Measurements from ENCODE around the gene IL22.

IL22 gene

DNA sequence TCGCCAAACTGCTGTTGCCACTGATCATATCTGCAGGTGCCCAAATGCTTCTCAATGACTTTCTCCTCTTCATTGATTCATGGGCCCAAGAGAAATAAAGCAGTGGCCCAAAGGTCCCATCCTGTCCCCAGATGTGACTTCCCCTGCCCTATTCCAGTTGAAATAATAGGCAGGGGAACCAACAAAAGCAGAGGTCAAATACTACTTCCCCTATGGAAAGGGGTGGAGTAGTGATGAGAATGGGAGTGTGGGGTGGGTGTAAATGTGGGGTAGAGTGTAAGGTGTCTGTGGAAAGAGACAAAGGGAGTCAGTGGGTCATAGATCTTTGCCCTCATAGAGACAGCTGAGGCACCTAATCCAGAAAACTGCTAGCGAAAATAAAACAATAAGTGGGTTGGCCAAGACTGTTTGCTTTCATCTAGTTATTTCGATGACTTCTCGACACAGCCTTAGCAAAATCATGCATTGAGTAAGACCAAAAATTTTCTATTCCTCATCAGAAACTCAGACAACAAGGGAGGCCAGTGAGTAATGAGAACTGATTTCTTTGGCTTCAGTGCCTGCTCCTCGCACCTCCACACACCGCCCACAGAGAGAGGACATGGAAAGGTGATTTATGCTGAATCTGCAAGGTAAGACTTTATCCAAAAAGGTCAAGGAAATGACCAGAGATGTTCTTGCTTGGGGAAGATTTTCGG lies 10.9 kb upstream of the IL22 start:
- DNase-seq, result no peak

DNA sequence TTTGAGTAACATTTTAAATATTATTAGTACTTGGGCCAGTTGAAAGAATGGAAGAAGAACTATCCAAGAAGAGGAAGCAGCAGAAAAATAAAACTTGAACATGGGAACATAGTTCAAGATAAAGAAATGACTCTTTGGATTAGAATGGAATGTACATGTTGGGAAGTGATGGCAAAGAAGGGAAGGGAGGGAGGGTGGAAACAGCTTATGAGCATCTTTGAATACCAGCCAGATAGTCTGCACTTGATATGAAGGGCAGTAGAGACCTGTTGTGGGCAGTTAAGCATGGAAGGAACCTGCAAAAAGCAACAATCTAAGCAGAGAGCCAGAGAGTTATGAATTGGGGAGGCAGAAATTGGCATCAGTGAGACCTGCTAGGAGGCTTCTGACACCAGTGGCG lies 10.0 kb upstream of the IL22 start:
- DNase-seq, result no peak

DNA sequence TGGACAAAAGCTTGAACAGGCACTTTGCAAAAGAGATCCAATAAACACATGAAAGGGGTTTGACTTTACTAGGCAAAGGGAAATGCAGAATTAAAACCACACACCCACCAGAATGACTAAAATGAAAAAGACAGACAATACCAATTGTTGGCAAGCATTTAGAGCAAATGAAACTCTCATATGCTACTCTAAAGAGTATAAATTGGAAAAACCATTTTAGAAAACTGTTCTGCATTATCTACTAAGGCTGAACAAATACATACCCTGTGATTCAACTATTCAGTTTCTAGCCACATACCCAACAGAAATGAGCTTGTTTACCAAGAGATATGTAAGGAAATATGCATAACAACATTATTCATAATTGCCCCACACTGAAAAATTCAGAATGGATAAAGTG lies 8.5 kb upstream of the IL22 start:
- no peak for DNase-seq

DNA sequence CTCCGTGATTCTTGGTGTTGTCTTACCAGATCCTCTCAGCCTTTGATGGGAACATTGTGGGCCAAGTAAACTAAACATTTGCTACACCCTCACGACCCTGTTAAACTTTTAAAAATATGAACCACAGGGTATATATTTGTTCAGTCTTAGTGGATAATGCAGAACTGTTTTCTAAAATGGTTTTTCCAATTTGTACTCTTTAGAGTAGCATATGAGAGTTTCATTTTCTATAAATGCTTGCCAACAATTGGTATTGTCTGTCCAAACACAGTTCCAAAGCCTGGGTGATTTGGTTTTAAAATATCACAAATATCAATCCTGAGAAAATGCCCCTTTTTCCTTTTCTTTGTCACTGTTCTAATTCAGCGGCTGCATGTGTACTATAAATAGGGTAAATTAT lies 6.7 kb upstream of the IL22 start:
- DNase-seq, result no peak

DNA sequence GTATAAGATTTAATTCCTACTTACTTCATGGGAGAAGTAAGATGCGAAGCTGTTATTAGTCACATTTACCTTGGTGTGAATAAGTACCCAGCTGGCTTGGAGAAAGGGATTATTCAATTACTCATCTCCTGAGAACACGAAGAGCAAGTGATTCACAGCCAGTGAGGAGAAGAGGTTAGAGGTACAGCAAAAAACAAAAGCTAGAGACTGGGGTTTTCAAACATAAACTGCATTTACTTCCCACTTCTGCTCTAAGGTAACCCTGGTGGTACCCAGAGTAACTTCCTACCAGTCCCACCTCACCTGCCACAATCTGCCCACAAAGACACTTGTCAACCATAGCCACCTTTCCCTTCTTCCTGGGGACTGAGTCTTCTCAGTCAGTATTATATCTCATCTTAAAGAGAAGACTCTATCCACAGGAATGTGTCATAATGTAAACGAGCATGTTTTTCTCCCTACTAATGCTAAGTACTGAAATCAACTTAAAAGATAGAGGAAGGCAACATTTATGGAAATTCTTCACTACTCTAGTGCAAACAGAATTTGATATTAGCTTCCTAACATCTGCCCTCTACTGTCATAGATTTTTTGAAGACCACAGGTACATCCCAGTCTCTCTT lies 6.0 kb upstream of the IL22 start:
- DNase-seq, result no peak

DNA sequence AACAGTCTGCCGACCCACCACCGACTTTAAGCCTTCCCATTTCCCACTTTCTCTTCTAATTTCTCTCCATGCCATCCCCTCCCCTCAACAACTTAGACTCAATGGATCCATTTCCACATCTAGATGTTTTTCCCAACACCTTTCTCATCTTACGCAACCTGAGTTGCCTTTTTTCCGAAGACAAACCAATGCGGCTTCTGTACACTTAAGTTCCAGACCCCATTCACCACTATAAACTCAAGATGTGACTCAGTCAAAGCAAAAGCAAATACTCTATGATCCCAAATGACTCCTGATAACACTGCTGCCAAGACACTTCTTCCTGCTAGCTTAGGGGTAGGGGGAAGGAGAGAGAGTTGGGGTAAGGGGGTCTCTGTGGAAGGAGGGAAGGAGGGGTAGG lies 1.3 kb downstream of the IL22 start:
- no peak for DNase-seq

DNA sequence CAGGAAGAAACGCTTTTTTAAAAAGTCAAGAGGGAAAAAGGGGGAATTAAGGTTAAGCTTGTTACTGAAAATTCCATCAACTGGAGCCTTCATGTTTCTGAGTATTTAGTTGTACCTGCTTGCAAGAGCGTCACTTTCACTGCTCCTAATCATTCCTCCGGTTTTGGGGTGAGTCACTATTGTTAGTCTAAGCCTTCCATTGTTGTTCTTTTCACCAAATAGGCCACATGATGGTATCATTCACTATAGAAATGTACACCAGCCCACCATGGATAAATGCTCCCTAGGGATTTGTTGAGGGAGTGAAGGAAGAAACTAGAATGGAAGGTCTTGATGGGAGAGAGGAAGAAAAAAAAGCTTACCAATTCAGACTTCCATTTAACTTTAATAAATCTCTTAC lies 3.0 kb downstream of the IL22 start:
- DNase-seq, result no peak

DNA sequence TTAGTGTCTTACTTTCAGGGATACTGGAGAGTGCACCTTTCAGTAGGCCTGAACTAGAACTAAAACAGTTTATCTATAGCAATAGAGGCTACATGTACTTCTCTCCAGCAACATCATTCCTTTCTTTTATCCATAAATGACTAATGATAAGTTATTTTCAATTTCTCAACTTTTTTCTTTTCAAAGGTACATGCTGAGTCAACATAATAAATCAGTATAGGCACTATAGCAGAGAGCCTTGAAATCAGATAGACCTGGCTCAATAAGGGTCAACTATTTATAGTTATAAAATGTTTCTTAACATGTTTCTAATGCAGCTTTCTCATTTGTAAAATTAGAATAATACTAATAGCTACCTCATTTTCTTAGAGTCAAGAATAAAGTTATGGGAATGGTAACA lies 5.6 kb downstream of the IL22 start:
- DNase-seq, result no peak

DNA sequence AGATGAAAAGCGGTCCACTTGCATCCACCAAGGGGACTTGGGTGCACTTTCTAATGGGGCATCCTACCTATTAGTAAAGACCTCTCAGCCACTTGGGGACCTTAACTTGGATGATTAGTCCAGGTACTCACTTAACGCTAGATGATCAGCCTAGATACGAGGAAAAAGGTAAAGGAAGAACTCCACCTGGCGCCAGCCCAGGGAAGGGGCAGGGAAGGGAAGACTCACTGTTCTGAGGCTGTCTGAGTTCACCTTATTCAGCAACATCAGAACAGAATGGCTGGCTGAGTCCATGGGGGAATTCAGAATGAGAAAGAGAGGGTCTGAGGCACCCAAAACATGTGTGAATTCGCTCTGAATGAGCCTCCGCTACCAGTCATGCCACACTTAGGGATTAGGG lies 7.1 kb downstream of the IL22 start:
- no peak for DNase-seq

DNA sequence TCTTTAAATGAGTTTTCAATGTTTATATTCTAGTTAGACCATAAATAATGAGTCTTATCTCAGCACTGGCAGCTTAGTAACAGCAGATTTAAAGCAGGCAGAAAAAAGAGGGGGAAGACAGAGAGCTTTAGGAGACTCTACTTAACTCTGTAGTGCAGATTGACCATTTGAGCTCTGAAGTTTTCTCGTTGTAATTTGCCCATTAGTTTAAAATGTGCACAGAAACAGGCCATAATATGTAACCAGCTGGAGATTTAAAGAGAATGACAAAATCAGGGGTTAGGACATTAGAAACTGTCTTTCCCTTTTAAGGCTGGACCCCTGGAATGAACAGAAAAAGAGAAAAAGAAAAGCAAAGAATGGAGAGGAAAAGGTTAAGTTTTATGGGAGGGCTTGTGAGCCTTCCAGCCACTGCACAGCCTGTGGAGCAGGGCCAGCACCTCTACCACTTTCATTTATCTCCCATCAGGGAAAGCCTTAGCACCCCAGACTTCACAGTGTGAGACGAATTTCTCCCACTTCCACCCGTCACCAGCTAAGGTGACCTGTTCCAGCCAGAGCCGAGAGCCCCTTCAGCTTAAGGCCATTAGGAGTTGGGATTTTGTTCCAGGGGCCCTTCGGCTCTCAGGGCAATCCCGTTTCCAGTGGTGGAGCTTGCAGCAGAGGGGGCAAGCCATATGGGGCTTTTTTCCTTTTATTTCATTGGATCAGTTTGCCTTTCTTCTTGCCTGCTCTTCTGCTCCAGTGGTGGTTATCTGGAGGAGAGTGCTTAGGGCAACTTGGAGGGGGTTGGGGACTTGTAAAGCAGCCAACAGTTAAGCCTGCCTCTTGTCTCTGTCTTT lies 8.0 kb downstream of the IL22 start:
- no peak for DNase-seq

DNA sequence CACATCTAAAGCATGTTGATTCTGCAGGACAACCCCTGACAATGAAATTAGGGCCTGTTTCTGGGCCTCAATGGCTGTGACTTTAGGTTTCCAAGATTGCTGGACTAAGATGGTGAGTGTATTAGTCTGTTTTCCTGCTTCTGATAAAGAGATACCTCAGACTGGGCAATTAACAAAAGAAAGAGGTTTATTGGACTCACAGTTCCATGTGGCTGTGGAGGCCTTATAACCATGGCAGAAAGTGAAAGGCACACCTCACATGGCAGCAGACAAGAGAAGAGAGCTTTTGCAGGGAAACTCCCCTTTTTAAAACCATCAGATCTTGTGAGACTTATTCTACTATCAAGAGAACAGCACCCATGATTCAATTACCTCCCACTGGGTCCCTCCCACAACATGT lies 10.6 kb downstream of the IL22 start:
- DNase-seq, result no peak

DNA sequence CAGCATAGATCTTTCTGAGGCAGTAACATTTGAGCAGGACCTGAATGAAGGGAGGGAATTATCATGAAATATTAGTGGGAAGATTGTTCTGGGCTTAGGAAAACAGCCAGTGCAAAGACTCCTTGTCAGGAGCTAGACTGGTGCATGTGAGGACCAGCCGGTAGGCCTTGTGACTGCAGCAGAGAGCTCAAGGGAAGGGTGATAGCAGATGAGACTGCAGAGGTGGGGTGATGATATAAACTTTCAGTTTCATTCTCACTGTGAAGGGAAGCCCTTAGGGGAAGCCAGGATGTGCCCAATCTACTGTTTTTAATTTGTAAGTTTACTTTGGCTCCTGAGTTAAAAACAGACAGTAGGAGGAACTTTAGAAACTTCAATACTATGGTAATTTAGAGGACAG lies 12.4 kb downstream of the IL22 start:
- DNase-seq, result peak; percentile 78

DNA sequence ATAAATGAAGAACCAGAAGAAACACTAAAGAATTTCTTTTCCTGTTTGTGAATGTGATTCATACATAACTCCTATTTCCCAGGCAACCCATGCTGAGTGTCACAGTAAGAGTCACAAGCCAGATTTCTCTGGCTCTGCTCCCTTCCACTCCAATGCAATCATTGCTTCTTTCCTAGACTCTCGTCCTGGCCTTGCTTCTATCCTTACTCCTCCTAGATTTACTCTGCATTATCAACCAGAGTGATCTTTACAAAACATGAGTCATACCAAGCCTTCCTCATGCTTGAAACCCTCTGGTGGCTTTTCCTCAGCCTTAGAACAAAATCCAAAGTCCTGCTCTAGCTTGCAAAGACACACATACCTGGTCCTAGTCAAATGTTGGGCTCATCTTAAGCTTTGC lies 13.3 kb downstream of the IL22 start:
- DNase-seq, result no peak

DNA sequence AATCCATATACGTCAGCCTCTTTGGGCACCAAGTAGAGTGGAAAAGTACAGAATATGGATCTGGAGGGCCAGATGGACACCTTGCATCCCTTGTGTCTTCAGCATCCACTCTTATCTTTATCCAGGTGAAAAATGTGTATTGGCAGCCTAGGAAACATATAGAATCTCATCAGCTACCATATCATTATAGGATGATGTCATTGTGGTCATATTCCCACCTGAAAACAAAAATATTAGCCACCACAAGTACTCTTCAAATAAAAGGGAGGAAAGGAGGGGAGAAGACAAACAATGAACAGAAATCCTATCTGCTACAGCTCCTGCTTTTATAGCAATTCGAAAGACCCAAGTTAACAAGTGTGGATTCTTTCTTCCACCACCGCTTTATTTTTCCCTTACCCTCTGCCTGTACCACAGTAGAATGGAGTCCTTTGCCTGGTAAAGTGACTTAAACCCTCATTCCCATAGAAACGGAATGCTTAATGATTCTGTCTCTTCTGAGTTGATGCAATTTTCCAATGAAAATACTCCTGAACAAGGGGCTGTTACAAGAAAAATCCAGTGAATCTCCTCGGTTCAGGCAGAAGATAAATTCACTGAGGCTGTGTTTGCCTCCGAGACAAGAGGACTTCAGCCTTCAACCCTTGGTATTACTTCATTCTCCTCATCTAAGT lies 14.0 kb downstream of the IL22 start:
- no peak for DNase-seq

DNA sequence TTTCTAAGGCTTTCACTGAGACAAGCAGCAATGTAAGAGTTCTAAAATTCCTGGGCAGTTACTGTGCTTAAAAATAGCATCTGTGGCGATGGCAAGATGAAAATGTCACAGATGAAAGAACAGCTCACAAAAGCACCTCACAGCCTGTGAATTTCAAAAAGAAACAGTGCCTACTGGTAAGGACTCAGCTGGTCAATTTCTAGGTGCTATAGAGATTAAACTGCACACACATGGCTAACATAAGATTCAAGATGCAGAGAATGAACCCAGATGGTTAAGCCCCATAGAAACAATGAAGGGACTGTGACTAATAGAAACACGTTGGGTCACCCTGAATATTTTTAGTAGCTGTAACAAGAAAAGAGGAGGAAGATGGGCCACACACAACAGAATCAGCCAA lies 15.8 kb downstream of the IL22 start:
- DNase-seq, result no peak

DNA sequence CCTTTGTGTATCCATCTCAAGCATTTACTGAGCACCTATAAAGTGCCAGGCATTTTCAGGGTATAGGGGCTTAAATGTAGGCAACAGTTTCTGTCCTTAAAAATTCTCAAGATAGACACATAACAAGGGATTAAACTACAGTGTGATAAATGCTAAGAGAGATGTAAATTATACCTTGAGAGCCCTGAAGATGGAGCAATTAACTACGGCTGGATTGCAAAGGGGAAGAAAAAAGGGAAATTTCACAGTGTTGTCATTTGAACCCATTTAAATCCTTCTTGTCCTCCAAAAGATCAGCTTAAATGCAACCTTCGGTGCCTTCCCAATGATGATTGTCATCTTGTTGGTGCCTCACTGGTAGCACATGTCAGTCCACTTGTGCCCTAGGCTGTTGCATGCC lies 16.3 kb downstream of the IL22 start:
- no peak for DNase-seq

DNA sequence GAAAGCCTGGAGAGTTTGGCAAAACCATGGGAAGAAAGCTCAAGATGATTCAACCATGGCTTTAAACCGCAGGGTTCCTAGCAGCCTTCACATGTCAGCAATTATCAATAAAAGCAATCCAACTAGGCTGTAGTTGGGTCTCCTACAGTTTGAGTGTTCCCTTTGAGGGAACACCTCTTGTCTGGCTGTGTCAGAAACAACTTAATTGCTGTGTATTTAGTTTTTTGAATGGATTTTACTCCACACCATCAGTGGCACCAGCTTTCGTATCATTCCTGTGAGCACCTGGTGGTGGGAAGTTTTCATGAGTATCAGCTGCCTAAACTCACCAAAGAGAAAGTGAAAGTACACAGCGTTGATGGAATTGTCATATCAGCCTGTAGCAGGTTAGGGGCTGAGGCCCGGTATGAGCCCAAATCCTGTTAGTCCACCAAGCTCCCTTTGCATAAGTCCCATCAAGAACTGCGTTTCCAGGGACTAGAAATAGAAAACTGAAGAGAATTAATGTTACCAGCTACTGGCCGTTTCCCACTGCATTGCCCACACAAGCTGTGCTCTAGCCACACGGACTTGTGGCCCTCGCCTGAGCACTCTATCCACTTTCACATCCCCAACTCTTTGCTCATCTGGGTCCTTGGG lies 16.9 kb downstream of the IL22 start:
- peak; percentile 71 for DNase-seq

DNA sequence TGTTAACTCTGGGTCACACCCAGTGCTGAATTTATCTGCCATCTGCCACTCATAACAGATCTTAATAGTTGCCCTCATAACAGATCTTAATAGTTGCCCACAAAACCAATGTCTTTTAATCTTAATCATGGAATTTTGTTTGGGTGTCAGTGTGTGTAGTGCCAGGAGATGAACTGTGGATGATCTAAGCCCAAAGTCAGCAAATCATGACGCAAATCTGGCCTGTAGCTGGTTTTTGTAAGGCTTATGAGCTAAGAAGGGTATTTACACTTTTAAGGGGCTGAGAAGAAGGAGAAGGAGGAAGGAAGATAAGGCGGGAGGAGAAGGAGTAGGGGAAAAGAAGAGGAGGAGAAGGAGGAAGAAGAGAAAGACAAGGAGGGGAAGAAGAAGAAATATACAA lies 17.8 kb downstream of the IL22 start:
- DNase-seq, result no peak

DNA sequence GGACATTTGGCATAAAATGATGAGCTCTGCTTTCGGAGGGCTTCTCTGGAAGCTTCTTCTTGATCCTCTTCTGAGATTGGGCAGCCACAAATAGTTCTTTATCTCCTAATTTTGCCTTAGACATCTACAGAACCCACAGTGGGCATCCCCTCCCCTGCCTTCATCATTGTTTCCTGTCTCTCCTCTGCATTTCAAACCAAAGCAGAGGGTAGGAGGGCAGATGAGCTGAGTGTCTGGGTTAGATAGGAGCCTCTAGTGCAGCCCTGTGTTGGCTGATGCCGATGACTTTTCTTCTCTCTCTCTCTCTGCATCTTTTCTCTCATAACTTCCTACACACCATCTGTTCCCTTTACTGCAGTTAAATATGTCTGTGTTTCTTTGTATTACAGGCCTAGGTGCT lies 19.3 kb downstream of the IL22 start:
- no peak for DNase-seq

DNA sequence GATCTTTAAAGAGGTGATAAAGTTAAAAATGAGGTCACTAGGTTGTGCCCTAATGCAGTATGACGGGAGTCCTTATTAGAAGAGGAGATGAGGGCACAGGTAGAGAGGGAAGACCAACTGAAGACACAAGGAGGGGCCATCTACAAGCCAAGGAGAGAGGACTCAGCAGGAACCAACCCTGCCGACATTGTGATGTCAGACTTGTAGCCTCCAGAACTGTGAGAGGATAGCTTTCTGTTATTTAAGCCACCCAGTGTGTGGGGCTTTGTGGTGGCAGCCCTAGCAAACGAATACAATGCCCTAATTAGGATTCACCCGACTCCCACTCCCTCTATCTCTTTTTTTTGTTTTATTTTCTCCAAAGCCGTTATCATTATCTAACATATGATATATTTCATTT lies 19.9 kb downstream of the IL22 start:
- DNase-seq, result no peak

DNA sequence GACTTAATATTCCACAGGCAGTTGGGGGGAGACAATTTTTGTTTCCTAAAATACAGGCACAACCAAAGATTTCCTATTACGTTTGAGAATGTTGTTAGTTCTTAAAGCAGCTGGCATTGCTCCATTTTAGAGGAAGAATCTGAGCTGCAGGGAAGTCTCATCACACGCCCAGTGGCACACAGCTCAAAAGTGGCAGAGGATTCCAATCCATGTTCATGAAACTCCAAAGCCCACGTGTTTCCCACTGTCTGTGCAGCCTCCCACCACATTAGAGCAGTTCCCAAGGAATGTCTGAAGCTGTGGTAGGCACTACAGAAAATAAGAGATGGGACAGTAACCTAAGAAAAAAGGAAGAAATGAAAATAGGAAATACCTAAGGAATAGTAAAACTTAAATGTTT lies 21.7 kb downstream of the IL22 start:
- DNase-seq, result no peak

DNA sequence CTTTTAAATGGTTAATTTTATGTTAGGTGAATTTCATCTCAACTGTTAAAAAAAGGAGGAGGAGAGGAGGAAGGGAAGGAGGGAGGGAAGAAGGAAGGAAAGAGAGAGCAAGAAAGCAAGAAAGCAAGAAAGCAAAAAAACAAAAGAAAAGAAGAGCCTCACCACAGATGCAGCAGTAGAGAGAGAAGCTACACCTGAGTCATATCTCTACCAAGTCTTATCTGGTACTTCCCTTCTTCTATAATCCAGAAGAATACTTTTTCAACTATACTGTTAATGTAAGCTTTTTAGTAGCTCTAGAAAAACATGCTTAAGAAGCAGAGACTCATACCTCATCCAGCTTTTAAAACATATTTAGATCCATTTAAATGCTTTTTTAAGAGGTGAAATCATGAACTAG lies 22.2 kb downstream of the IL22 start:
- DNase-seq, result no peak

DNA sequence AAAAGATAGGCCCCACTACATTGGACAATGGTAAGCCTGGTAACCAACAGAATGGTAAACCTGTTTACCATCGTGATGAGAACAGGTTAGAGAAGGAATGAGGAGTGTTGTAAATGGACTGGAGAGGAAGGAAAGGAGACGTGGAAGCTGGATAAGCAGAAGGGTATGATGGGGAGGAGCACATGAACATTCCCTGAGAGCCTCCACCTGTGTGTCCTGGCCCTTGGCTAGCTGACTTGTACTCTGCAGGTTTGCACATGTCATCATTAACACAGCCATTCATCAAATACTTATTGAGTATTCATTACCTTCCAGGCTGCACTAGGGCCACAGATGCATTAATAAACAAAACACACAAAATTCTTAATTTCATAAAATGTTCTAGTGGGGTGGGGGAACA lies 23.4 kb downstream of the IL22 start:
- no peak for DNase-seq

Data from activated effector memory CD4-positive, alpha-beta T cell treated with anti-CD3 and anti-CD28 coated beads, Interleukin-2, amount 50 U/mL, for 16 hours (primary cell).